ACHN (cell line): Measurements from ENCODE around the gene ZCCHC24.

ENCODE experiments used
- DNase-seq: peaks from one replicate; pipeline ENCODE4 v3.0.0-alpha.2; 2015
- in situ Hi-C: cut with HindIII; loops from 2 replicates; pipeline ENCODE4 v1.10.0; 2017; ENCODE audit warnings: low sequenced_read_pairs, low pct_ligation_motif_present, low pct_unique_long_range_greater_than_20kb

The ZCCHC24 gene

DNA sequence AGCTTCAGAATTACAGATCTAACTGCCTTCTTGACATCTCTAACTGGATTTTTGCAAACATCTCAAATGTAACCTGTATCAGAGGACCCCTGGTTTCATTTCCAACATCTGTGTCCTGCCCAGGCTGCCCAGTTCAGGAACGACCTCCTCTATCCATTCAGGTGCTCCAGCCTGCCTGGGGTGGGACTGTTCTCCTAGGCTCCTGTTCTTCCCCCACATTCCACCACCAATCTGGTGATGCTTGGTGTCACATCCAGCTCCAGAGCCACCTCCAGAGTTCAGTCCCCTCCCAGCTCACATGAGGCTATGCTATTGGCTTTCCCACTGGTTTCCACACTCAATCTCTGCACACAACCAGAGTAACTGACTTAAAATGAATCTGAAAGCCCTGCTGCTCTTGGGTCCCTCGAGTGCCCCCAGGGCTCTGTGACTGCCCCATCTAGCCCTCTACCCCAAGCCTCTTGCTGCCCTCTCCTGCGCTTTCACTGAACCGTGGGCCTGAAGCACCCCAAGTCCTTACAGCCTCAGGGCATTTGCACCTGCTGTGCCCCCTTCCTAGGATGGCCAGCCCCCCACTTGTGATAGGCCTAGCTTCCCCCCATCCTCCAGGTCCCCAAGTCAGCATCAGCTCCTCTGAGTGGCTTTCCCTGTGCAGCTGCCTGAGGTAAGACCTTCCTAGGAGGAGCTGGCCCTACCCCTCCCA is 52.1 kb downstream of the ZCCHC24 start:
- DNase-seq = no peak
- in situ Hi-C loops = no loop called here

DNA sequence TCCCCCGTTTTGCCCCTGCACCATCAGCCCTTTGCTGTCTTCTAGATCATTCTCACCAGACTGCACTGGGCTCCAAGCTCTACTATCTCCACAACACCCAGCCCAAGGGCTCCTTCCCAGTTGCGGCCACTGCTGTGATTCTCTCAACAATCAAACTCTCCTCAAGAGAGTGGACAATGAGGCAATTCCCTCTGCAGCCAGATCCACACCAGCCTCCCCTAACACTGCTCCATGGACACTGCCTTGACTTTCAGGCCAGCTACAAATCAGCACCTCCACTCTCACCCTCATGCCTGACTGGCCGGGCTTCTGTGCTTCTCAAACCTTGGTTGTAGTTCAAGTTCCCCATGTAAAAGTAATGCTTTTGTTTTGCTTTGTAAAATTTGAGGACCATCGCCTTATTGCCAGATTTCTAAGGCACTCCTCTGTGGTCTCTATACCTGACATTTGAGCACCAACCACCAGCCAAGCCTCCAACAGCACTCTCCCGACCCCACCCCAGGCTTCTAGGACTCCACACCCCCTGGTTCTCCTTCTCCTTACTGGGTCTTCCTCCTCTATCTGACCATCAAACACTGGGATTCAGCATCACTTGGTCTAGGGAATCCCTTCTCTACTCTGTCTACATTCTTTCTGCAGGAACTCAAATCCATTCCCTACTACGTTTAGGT is 52.8 kb downstream of the ZCCHC24 start:
- no peak for DNase-seq
- in situ Hi-C loops = no loop called here

DNA sequence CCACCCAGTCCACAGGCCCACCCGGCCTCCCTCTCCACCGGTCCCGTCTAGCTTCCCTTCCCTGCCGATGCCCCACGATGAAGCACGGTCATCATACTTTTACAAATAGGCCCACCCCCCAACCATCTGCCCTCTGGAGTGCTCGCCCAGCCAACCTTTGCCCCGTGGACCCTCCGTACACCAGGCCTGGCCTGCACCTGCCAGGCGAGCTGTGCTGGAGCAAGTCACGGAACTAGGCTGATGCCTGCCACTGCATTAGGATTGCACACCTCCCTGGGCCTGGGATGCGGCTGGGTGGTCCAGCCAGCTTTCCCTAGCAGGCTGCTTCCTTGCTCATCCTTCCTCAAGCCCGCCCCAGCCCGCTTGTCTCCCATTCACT is 53.4 kb downstream of the ZCCHC24 start:
- no peak for DNase-seq
- in situ Hi-C loops = no loop called here

DNA sequence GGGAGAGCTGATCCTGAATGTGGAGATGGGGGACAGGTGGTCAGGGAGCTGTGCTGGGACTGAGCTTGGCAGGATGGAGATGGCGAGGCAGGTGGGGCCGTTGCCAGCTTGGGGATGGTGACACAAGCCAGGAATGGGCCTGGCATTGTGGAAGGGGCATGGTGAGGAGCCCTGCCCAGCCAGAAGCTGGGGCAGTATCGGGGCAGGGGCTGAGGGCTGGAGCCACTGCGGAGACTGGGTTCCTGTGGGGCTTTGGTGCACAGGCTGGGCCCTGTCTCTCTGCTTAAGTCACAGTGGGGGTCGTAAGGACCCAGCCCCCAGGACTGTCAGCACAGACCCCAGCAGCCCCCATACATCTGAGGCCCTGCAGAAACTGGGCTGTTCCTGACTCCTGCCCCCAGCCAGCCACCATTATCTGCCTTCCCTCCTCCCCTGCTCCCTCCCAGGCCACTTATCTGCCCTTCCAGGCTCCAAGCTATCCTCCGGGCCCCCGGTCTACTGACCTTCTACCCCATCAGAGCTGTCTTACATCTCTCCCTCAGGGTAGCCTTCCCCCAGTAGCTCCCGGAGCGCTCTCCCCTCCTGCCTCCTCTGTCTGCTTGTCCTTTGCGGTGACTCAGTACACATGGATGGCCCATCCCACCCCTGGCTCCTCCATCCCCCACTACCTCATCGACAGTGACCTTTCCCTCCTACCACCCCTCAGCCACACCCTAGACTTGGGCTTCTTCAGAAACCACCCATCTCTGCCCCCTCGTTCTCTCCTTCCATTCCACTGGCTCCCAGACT is 54.0 kb downstream of the ZCCHC24 start:
- in situ Hi-C loops = no loop called here
- no peak for DNase-seq

DNA sequence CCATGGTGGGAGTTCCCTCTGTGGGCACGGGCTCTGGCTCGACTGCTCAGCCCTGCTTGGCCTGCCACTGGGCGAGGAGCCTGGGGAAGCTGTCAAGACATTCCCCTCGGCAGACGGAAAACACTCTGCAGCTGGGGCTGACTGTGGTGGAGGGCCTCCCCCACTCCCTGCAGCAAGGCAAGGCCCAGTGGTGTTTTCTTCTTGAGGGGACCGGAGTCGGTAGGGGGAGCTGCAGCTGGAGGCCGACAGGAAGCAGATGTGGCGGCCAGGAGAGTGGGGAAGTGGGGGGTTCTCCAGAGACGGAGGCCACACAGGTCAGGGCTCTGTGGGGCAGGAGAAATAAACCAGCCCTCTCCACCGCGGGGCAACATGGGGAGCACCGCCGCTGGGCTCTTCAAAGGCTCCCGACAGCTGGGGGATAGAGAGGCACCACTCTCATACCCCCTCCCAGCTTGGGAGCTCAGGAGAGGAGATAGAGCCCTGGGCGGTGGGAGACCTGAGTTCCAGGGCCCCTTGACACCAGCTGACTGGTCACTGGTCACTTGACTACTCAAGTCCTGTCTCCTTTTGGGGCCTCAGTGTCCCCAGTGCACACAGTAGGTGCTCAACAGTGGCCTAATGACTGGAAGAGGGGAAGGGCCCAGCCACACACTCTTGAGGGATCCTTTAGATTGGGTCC is 54.7 kb downstream of the ZCCHC24 start:
- no peak for DNase-seq
- in situ Hi-C loops = no loop called here

DNA sequence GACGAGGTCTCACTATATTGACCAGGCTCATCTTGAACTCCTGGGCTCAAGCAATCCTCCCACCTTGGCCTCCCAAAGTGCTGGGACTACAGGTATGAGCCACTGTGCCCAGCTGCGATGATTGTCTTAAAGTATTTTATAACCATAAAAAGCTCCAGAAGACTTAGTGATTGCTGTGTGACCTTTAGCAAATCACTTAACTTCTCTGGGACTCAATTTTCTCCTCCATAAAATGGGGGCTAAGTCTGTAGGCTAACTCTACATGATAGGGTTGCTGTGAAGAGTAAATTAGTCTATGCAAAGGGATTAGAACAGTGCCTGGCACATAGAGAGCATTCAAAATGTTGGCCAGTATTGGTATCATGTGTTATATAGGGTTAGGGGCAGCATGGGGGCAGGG is 55.4 kb downstream of the ZCCHC24 start:
- DNase-seq = no peak
- in situ Hi-C loops = no loop called here

DNA sequence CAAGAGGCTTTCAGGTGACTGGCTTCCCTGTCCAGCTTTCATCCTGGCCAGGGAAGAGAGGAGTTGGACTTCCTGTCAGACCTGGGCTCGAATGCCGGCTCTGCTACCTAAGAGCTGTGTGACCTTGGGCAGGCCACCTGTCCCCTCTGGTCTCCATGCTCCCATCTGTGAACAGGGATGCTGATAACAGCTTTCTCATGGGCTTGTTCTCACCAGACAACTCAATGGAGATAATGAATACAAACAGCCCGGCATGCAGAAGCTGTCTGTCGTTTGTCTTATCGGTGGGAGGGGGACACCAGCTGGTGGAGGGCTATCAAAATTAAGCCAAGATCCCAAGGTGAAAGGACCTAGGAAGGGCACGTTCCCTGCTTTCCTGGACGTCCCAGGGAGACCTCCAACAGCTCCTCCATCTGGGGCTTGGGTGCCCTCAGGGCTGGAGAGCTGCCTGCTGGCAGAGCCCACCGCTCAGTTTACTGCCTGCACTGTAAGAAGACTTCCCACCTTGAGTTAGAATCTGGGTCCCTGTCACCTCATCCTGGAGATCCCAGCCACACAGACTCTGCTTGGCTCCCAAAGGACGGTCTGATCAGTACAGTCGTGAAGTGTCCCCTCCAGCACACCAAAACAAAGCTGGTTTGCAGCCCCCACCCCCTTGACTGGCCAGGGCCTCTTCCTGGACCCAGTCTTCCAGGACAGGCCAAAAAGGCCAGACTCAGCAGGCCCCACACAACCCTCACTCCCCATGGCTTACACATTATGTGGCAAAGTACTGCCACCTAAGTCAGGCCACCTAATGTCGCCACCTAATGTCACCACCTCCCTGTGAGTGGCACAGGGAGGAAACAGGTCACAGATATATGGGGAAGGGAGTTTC is 57.2 kb downstream of the ZCCHC24 start:
- no peak for DNase-seq
- in situ Hi-C loops = no loop called here

DNA sequence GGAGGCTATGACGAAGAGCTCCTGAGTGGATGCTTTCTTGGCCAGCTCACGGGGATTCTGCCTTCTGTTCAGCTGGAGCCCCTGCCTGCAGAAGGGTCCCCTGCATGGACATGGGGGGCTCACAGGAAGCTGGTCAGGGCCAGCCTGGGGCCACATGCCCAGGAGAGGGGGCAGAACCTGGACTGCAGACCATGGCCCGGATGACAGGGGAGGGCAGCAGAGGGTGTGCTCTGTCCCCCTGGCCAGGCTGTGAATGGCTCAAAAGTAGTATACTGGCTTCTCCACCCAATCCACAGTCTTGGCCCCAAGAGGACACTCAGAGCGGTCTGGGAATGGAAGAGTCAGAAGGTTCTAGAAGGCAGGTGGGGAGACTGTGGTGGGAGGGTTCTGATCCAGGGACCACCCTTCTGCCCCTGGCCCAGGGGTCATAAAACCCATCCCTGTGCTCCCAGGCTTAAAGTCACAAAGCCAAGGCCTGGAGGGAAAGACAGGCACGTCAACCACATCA is 57.9 kb downstream of the ZCCHC24 start:
- in situ Hi-C loops = no loop called here
- no peak for DNase-seq

DNA sequence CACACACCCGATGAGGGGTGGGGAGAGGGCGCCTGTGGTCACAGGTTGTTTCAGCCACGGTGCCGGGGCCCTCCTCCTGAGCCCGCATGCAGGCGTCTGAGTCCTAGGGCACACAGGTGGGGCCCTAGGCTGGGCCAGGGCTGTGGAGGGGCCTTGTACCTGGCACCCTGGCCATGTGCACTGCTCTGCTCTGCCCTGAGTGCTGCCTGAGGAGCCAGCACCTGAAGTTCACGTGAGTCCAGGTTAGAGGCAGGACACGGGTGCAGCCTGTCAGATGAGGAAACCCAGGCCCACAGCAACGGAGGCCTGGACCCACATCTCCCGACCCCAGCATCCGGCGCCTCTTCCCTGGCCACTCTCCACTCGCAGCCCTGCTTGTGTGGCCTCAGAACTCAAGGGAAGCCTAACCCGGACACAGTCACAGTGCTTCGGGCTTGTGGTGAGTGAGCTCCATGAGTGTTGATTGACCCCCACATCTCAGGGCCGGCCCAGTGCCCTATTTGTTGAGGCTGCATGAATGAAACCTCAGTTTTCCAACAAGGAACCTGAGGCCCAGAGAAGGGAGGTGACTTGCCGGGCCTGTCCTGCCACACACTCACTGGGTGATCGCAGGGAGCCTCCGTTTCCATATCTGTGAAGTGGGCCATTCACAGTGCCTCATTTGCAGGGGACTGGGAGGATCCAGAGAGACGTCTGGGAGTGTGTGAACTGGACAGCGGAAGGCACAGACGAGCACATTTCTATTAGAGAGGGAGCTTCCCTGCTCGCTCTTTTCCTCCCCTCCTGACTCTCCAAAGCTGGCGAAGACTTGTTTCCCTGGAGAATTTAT is 58.6 kb downstream of the ZCCHC24 start:
- DNase-seq = no peak
- in situ Hi-C loops = no loop called here

DNA sequence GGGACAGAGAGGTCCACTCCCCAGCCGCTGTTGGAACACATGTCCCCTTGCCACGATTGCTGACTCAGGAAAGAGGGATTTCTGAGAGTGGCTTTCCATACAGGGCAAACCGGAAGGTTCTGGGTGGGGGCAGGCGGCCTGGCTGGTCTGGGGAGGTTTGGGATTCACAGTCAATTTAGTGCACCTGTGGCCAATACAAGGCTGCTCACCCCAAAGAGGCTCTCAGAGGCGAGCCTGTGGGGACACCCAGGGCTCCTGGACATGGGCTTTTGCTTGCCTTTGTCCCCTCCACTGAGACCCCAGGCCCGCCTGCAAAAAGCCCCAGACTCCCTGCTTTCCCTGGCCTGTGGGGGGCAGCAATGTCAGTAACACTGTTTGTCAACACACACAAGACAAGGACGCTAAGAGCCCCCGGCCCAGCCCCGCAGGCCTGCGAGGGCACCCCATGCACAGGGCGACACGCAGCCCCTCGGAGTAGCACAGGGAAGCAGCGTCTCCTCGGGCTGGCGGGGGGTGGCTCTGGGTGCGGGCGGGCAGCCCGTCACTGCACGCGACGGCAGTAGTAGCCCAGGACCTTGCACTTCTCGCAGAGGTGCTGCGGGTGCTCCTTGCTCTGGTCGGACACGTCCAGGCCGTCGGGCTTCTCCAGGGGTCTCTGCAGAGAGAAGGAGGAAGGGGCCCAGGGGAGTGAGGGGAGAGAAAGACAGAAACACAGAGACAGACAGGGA is 59.5 kb downstream of the ZCCHC24 start:
- no peak for DNase-seq
- in situ Hi-C loops = no loop called here

DNA sequence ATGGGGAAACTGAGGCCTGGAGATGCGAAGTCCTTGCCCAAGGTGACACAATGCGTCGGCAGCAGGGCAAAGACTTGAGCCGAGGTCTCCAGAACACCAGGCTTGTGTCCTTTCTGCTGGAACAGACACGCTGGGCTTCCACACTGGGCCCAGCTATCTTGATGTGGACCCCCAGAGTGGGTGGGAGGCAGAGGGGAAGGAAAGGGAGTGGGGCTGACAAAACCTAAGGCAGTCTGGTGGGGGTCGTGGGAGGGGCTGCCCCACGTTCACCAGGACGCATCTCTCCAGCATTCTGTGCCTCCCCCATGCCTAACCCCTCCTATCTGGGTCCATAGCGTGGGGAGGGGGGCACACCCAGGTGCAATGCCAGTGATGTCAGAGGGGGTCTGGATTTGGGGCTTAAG is 60.0 kb downstream of the ZCCHC24 start:
- in situ Hi-C loops = no loop called here
- DNase-seq = no peak

DNA sequence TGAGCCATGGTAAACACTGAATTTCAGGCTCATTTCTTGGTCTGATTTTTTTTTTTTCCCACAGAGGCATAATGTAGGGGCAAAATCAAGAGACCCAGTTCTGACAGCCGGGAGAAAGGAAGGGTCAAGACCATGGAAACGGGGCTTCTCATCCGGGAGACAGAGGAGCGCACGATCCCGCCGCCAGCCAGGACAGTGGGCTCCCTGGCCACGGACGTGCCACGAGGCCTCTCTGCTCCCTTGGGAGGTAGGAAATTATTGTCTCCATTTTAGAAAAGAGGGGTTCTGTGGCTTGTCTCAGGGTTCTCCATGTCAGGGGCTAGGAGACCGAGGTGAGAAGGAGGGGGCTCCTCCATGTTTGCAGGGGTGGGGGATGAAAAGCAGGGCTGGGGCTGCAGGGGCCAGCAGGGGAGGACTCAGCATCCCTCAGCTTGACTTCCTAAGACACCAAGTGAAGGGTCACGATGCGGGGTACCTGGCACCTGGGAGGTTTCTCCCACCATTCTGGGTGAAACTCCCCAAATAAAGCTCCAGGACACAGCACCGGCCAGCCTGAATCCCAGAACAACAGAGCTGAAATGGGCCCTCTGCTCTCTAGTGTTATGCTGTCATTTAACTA is 60.5 kb downstream of the ZCCHC24 start:
- in situ Hi-C loops = no loop called here
- DNase-seq = no peak

DNA sequence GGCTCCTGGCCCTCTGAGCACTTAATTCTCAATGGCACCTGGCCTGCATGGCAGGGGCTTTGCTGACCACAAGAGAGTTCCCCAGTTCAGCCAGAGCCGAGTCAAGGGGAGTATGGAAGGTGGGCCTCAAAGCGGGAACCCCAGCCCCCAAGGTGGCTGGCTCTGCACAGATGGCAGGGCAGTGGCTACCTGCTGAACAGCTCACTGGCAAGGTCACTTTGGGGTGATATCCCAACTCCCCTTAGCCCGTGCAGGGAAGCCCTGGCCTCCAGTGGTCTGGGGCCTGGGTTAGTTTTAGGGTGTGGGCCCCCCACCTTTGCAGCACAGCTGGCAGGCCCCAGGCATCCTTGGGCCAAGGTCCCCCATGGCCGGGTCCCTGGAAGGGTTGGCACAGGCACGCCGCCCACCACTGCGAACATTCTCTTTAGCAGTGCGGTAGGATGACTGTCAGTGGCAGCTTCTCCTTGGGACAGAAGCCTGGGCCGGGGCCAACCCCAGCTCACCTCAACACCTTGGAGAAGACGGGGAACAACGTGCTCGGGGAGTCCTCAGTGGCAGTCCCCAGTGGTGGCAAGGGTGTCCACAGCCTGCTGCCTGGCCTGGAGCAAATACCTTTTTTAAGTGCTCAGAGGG is 61.3 kb downstream of the ZCCHC24 start:
- no peak for DNase-seq
- in situ Hi-C loops = no loop called here

DNA sequence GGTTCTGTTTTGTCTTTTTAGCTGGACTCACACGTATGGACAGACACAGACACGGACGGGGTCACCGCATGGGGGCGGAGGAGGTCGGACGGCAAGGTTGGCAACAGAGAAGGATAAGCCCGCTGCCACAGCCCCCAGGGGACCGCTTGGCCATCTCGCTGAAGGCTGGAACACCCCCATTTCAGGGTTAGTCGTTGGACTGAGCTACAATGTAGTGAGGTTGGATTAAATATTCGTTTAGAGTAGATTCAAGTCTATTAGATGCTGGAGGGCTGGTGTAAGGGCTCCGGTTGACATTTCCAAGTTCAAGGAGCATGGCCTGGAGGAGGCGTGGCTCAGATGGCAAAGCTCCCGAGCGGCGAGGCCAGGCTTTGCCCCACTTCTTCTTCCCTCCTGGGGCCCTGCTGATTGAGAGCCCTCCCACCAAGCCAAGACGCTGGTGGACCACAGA is 62.9 kb downstream of the ZCCHC24 start:
- in situ Hi-C loops = no loop called here
- DNase-seq = no peak

DNA sequence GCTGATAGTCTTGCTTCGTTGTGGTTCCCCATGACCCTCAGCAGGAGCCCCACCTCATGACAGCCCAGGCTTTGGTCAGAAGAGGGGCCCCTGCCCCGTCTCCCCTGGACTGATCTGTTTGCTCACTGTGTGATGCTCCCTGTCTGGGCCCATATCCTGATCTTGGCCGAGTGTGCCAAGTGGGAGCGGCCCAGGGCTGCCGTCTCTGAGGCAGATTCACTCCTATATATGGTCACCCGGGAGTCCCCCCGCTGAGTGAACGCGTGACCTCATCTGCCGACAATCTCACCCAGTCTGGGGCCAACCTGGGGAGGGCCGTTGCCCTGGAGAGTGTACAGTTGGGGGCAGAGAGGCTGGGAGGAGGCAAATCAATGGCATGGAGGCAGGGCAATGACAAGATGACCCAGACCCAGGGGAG is 63.6 kb downstream of the ZCCHC24 start:
- in situ Hi-C loops = no loop called here

More for the DNA sequence above, 63.6 kb downstream of the ZCCHC24 start:
- no peak for DNase-seq
